Peyer's patch (tissue), 4 donors: ENCODE measurements around the gene WNK4.

Experiments
- CTCF ChIP-seq, 6 experiments: fragments of 450-650 bp in 4 of 6; fragments of 200-600 bp in 2 of 6; sonication (generic) in 1 of 6; IDR thresholded peaks; one replicate each; pipeline ENCODE4 v1.5.1; 2017 to 2019; ENCODE audit warnings: antibody characterized with exemption in 6 of 6, mild to moderate bottlenecking in 3 of 6, moderate library complexity in 1 of 6
- POLR2A ChIP-seq, 2 donors: fragments of 450-650 bp; IDR thresholded peaks; one replicate each; pipeline ENCODE4 v1.5.1; 2017; ENCODE audit warnings: antibody characterized with exemption in 2 of 2, mild to moderate bottlenecking in 2 of 2, moderate library complexity in 2 of 2

GRCh38 chr17:42817866-42818265, 37.5 kb downstream of the WNK4 start:
- TF ChIP-seq POLR2A (IDR thresholded peaks at IDR 0.05) (no peak), CTCF (IDR thresholded peaks at IDR 0.05) (no peak)
